Measurements from ENCODE around the gene LRFN3. TPM values are rescaled to one million over a fixed set of nuclear protein-coding genes. Genes with fewer than 3 reads are reported as not detected.

LRFN3 gene
- total and polyA plus RNA-seq, 2 donors (not counting 1 experiment from before 2014, with no cell fraction given): 2.2 to 2.6 TPM

DNA sequence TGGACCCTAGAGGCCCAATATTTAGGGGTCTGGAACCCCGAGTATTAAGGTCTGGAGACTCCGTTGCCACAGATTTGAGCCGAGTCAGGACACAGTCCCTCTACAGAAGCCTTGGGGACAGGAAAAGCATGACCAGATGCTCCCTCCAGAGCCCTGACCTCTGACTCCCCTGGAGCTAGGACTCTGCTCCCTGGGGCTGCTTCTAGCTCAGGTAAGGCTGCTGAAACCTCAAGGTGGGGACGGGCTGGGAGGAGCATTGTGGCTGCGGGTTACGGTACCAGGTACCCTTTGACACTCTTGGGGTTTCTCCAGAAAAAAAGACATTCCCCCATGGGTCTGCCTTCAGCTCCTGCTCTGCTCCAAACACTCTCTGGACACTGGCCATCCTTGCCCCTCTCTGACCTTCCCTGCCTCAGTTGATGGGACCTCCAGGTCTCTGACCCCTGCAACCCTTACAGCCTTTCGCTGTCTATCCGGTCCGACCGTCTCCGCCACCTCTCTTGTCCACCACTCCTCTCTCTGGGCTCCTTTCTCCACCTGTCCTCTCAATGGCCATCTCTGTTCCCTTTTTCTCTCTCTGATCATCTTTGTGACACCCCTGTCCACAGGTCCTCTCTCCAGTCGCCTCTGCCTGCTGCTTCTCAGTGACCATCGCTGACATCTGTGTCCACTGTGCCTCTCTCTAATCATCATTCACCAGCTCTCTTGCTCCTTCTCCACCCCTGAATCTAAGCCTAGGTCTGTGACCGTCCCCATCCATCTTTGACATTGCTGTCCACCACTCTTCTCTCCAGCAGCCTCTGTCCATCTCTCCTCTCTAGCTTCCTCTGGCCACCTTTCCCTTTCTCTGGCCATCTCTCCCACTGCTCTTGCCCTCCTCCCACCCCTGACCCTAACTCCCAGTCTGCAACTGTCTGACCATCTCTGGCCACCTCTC lies 1.4 kb downstream of the LRFN3 start:
- no peak for TF ChIP-seq EZH2 (IDR thresholded peaks at IDR 0.05; ENCODE audit: low read length, missing control alignments)
- TF ChIP-seq, protein P1, sequence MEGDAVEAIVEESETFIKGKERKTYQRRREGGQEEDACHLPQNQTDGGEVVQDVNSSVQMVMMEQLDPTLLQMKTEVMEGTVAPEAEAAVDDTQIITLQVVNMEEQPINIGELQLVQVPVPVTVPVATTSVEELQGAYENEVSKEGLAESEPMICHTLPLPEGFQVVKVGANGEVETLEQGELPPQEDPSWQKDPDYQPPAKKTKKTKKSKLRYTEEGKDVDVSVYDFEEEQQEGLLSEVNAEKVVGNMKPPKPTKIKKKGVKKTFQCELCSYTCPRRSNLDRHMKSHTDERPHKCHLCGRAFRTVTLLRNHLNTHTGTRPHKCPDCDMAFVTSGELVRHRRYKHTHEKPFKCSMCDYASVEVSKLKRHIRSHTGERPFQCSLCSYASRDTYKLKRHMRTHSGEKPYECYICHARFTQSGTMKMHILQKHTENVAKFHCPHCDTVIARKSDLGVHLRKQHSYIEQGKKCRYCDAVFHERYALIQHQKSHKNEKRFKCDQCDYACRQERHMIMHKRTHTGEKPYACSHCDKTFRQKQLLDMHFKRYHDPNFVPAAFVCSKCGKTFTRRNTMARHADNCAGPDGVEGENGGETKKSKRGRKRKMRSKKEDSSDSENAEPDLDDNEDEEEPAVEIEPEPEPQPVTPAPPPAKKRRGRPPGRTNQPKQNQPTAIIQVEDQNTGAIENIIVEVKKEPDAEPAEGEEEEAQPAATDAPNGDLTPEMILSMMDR (conservative IDR thresholded peaks at IDR 0.05 in 1 of 2, IDR thresholded peaks at IDR 0.05 in 1 of 2; ENCODE audit: low read depth in 1 of 2, low read length in 2 of 2): no peak
- peak overlapping the region; percentile 23 to 79 (median 50) for H3K4me3 ChIP-seq (replicated peaks in 1 of 4; ENCODE audit: control extremely low read depth in 1 of 4, insufficient read depth in 1 of 4, low read depth in 3 of 4, low read length in 4 of 4)
- H3K9ac ChIP-seq (ENCODE audit: insufficient read depth, low read length): no peak overlapping the region
- DNase-seq (ENCODE audit: low read depth in 2 of 2): no peak
- no peaks in the 10 kb centered on the region for H3K9me3 ChIP-seq (ENCODE audit: control insufficient read depth, insufficient read depth, low read depth, low read length)
- H3K36me3 ChIP-seq (ENCODE audit: control insufficient read depth, insufficient read depth, low read length): peaks cover 4% of the 10 kb centered on the region
- no peak overlapping the region for H3K27ac ChIP-seq (ENCODE audit: insufficient read depth, low read length)
- H3K27me3 ChIP-seq (ENCODE audit: control insufficient read depth, insufficient read depth, low read length): no peaks in the 10 kb centered on the region
- peak overlapping the region; percentile 49 for H3K4me2 ChIP-seq (ENCODE audit: extremely low read depth, insufficient read depth, low read length)
- no peaks in the 10 kb centered on the region for H4K20me1 ChIP-seq (ENCODE audit: control insufficient read depth, extremely low read depth, insufficient read depth, low read length)
- H3K79me2 ChIP-seq (ENCODE audit: control insufficient read depth, insufficient read depth, low read length): no peaks in the 10 kb centered on the region
- H2AFZ ChIP-seq (ENCODE audit: low read length): no peak overlapping the region
- H3K4me1 ChIP-seq (ENCODE audit: control insufficient read depth, extremely low read depth, insufficient read depth, low read length): peaks cover 5% of the 10 kb centered on the region

DNA sequence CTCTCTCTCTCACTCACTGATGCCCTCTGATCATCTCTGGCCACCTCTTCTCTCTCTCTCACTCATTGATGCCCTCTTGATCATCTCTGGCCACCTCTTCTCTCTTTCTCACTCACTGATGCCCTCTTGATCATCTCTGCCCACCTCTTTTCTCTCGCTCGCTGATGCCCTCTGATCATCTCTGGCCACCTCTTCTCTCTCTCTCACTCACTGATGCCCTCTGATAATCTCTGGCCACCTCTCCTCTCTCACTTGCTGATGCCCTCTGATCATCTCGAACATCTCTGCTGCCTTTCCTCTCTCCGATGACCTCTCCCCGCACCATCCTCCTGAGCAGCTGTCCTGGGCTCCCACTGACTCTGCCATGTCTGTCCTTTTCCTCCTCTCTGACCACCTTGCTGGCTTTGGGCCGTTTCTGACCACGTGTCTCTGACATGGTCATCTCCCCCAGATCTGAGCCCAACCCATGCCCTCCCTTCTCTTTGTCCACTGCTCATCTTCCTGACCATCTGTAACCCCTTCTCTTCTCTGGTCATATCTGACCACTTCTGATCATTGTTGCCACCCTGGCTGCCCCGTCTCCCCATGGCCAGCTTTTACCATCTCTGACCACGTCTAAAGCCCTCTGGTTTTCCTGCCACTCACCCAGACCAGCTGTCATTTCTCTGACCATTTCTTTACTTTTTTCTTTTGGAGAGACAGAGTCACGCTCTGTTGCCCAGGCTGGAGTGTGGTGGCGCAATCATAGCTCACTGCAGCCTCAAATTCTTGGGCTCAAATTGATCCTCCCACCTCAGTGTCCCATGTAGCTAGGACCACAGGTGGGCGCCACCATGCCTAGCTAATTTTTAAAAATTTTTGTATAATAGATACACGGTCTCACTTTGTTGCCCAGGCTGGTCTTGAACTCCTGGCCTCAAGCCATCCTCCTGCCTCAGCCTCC lies 2.4 kb downstream of the LRFN3 start:
- H3K79me2 ChIP-seq (ENCODE audit: control insufficient read depth, insufficient read depth, low read length): no peaks in the 10 kb centered on the region
- H3K4me2 ChIP-seq (ENCODE audit: extremely low read depth, insufficient read depth, low read length): peak overlapping the region; percentile 49
- H3K36me3 ChIP-seq (ENCODE audit: control insufficient read depth, insufficient read depth, low read length): peaks cover 4% of the 10 kb centered on the region
- no peak overlapping the region for H2AFZ ChIP-seq (ENCODE audit: low read length)
- TF ChIP-seq EZH2 (IDR thresholded peaks at IDR 0.05; ENCODE audit: low read length, missing control alignments): no peak
- TF ChIP-seq, protein P1 (conservative IDR thresholded peaks at IDR 0.05 in 1 of 2, IDR thresholded peaks at IDR 0.05 in 1 of 2; ENCODE audit: low read depth in 1 of 2, low read length in 2 of 2): no peak
- no peak overlapping the region for H3K27ac ChIP-seq (ENCODE audit: insufficient read depth, low read length)
- no peaks in the 10 kb centered on the region for H3K27me3 ChIP-seq (ENCODE audit: control insufficient read depth, insufficient read depth, low read length)
- no peak overlapping the region for H3K9ac ChIP-seq (ENCODE audit: insufficient read depth, low read length)
- no peak for DNase-seq (ENCODE audit: low read depth in 2 of 2)
- no peaks in the 10 kb centered on the region for H4K20me1 ChIP-seq (ENCODE audit: control insufficient read depth, extremely low read depth, insufficient read depth, low read length)
- H3K4me3 ChIP-seq (replicated peaks in 1 of 4; ENCODE audit: control extremely low read depth in 1 of 4, insufficient read depth in 1 of 4, low read depth in 3 of 4, low read length in 4 of 4): peak overlapping the region in 1 of 4 experiments; percentile 65
- H3K9me3 ChIP-seq (ENCODE audit: control insufficient read depth, insufficient read depth, low read depth, low read length): no peaks in the 10 kb centered on the region
- H3K4me1 ChIP-seq (ENCODE audit: control insufficient read depth, extremely low read depth, insufficient read depth, low read length): peaks cover 5% of the 10 kb centered on the region

Data from fibroblast of lung (primary cell).